Liver (tissue), 9 donors: ENCODE data around the gene MAP3K13. TPM values are rescaled to one million over a fixed set of nuclear protein-coding genes. Genes with fewer than 3 reads are reported as not detected.

Experiments used
- DNase-seq: peaks from one replicate; pipeline ENCODE4 v3.0.0-alpha.2; 2017; ENCODE audit warnings: low spot score
- H3K27ac ChIP-seq, 2 donors: one replicate each; pipeline ENCODE4 v1.7.0; 2013; ENCODE audit warnings: inconsistent platforms in 2 of 2, low read length in 2 of 2, control low read depth in 1 of 2, low read depth in 1 of 2, mild to moderate bottlenecking in 1 of 2
- H3K27me3 ChIP-seq, 4 donors: one replicate each; pipeline versions ENCODE4 v1.6.1 to v1.7.0; 2013; ENCODE audit warnings: low read length in 3 of 4, inconsistent platforms in 1 of 4, mild to moderate bottlenecking in 1 of 4, moderate library complexity in 1 of 4; ENCODE audit not compliant: control insufficient read depth in 4 of 4, insufficient read depth in 4 of 4
- H3K36me3 ChIP-seq, 4 donors: one replicate each; pipeline versions ENCODE4 v1.6.1 to v1.7.0; 2013; ENCODE audit warnings: low read length in 3 of 4, mild to moderate bottlenecking in 3 of 4, low read depth in 1 of 4, moderate library complexity in 1 of 4; ENCODE audit not compliant: control insufficient read depth in 4 of 4, insufficient read depth in 3 of 4
- H3K4me1 ChIP-seq, 4 donors: one replicate each; pipeline versions ENCODE4 v1.6.1 to v1.7.0; 2013; ENCODE audit warnings: low read length in 3 of 4, mild to moderate bottlenecking in 3 of 4, moderate library complexity in 1 of 4; ENCODE audit not compliant: control insufficient read depth in 4 of 4, insufficient read depth in 4 of 4
- H3K4me3 ChIP-seq, 3 donors: one replicate each; pipeline versions ENCODE4 v1.6.1 to v1.7.0; 2013; ENCODE audit warnings: low read length in 3 of 3, control low read depth in 1 of 3, low read depth in 1 of 3, mild to moderate bottlenecking in 1 of 3
- H3K9ac ChIP-seq, 2 donors: one replicate each; pipeline ENCODE4 v1.7.0; 2013; ENCODE audit warnings: low read length in 2 of 2, mild to moderate bottlenecking in 2 of 2, moderate library complexity in 2 of 2, control low read depth in 1 of 2, low read depth in 1 of 2
- H3K9me3 ChIP-seq, 4 donors: one replicate each; pipeline versions ENCODE4 v1.6.1 to v1.7.0; 2013; ENCODE audit warnings: low read length in 3 of 4; ENCODE audit not compliant: control insufficient read depth in 4 of 4
- ATF3 ChIP-seq: IDR thresholded peaks from 2 replicates; pipeline ENCODE4 v1.6.1; 2016; ENCODE audit warnings: antibody characterized with exemption
- CTCF ChIP-seq: fragments of 150-350 bp; IDR thresholded peaks from 2 replicates; pipeline ENCODE4 v1.5.1; 2017; ENCODE audit warnings: improper control_type of control experiment, low read depth, low read length; ENCODE audit not compliant: missing input control
- EGR1 ChIP-seq, 2 donors: IDR thresholded peaks; 2 replicates each; pipeline ENCODE4 v1.6.1; 2016 to 2018; ENCODE audit warnings: antibody characterized with exemption in 2 of 2, low read depth in 2 of 2
- FOXA1 ChIP-seq: IDR thresholded peaks from 2 replicates; pipeline ENCODE4 v1.6.1; 2016; ENCODE audit warnings: antibody characterized with exemption
- FOXA2 ChIP-seq: IDR thresholded peaks from 2 replicates; pipeline ENCODE4 v1.6.1; 2016; ENCODE audit warnings: antibody characterized with exemption
- GABPA ChIP-seq, 2 donors: IDR thresholded peaks in 1 of 2; conservative IDR thresholded peaks in 1 of 2; 2 replicates each; pipeline ENCODE4 v1.6.1; 2016; ENCODE audit warnings: antibody characterized with exemption in 2 of 2, mild to moderate bottlenecking in 1 of 2, moderate library complexity in 1 of 2
- HNF4A ChIP-seq, 2 donors: conservative IDR thresholded peaks; 2 replicates each; pipeline ENCODE4 v1.6.1; 2016; ENCODE audit warnings: antibody characterized with exemption in 2 of 2, mild to moderate bottlenecking in 2 of 2
- HNF4G ChIP-seq: IDR thresholded peaks from 2 replicates; pipeline ENCODE4 v1.6.1; 2016; ENCODE audit warnings: antibody characterized with exemption
- JUND ChIP-seq, 2 donors: IDR thresholded peaks; 2 replicates each; pipeline ENCODE4 v1.6.1; 2016; ENCODE audit warnings: antibody characterized with exemption in 2 of 2
- MAX ChIP-seq: IDR thresholded peaks from 2 replicates; pipeline ENCODE4 v1.6.1; 2016; ENCODE audit warnings: antibody characterized with exemption
- NR2F2 ChIP-seq: IDR thresholded peaks from 2 replicates; pipeline ENCODE4 v1.6.1; 2016; ENCODE audit warnings: antibody characterized with exemption
- RAD21 ChIP-seq, 2 donors: IDR thresholded peaks; 2 replicates each; pipeline ENCODE4 v1.6.1; 2016; ENCODE audit warnings: antibody characterized with exemption in 2 of 2, mild to moderate bottlenecking in 2 of 2
- REST ChIP-seq: IDR thresholded peaks from 2 replicates; pipeline ENCODE4 v1.6.1; 2016; ENCODE audit warnings: antibody characterized with exemption, mild to moderate bottlenecking
- RXRA ChIP-seq, 2 donors: IDR thresholded peaks; 2 replicates each; pipeline ENCODE4 v1.6.1; 2017 to 2018; ENCODE audit warnings: antibody characterized with exemption in 2 of 2, mild to moderate bottlenecking in 1 of 2
- SP1 ChIP-seq: IDR thresholded peaks from 2 replicates; pipeline ENCODE4 v1.6.1; 2018; ENCODE audit warnings: antibody characterized with exemption, mild to moderate bottlenecking
- TAF1 ChIP-seq: conservative IDR thresholded peaks from 2 replicates; pipeline ENCODE4 v1.6.1; 2016; ENCODE audit warnings: antibody characterized with exemption, mild to moderate bottlenecking
- YY1 ChIP-seq: IDR thresholded peaks from 2 replicates; pipeline ENCODE4 v1.6.1; 2016; ENCODE audit warnings: antibody characterized with exemption, mild to moderate bottlenecking
- ZBTB33 ChIP-seq: IDR thresholded peaks from 2 replicates; pipeline ENCODE4 v1.6.1; 2016; ENCODE audit warnings: antibody characterized with exemption
- WGBS: extraction: QIAGEN DNeasy Blood & Tissue Kit; methylation state at CpG from one replicate; pipeline ENCODE4 v1.1.7; 2013; 5-methylcytosine and 5-hydroxymethylcytosine counted together
- polyA plus RNA-seq, 2 donors: library from polyadenylated mRNA; stranded (reverse) in 1 of 2; unstranded in 1 of 2; fragments of 200-250 nt in 1 of 2; fragments of >200 nt in 1 of 2; fragmentation: Nextera tagmentation in 1 of 2; extraction: Ambion mirVana in 1 of 2; gene quantifications; one replicate each; pipeline versions ENCODE4 v1.2.1 to v1.2.3, GENCODE V29; 2013 to 2015
- total RNA-seq, 2 donors: library from RNA; depleted of rRNA; stranded (reverse); fragments of >200 nt; gene quantifications; one replicate each; pipeline ENCODE4 v1.2.3, GENCODE V29; 2014
- donor health status: healthy.
- donor health status: healthy.
- donor health status: healthy.
- donor health status: healthy.
- donor health status: healthy.

MAP3K13 gene
- total and polyA plus RNA-seq, 4 donors, result 11.3 to 38.1 (median 26.5) TPM

- no peaks in the 10 kb centered on the region for H3K9me3 ChIP-seq
- H3K36me3 ChIP-seq, result peaks cover 7 to 68% (median 57%) of the 10 kb centered on the region in 4 donors
- no peaks in the 10 kb centered on the region for H3K27me3 ChIP-seq
- no peak for TF ChIP-seq GABPA (IDR thresholded peaks at IDR 0.05 in 1 of 2, conservative IDR thresholded peaks at IDR 0.05 in 1 of 2)
- TF ChIP-seq ZBTB33, result no peak
- no peak for TF ChIP-seq NR2F2
- no peak for TF ChIP-seq FOXA1
- no peak for TF ChIP-seq JUND (IDR thresholded peaks at IDR 0.05)
- no peak for TF ChIP-seq RXRA (IDR thresholded peaks at IDR 0.05)
- TF ChIP-seq YY1, result no peak
- no peak for TF ChIP-seq CTCF
- TF ChIP-seq HNF4G, result no peak
- TF ChIP-seq ATF3, result no peak
- no peak for TF ChIP-seq MAX
- TF ChIP-seq TAF1, result no peak
- TF ChIP-seq FOXA2, result no peak
- no peak for TF ChIP-seq SP1
- no peak for TF ChIP-seq RAD21 (IDR thresholded peaks at IDR 0.05)
- no peak for TF ChIP-seq REST
- TF ChIP-seq EGR1 (IDR thresholded peaks at IDR 0.05; ENCODE audit: low read depth in 2 of 2), result no peak
- no peak for TF ChIP-seq HNF4A (conservative IDR thresholded peaks at IDR 0.05)
- H3K4me1 ChIP-seq, result no peaks in the 10 kb centered on the region
- no peak for DNase-seq
- 93% methylated on average over 2 of the region's 2 CpGs for WGBS
- H3K27ac ChIP-seq, result no peak overlapping the region
- no peak overlapping the region for H3K9ac ChIP-seq
- H3K4me3 ChIP-seq, result no peak overlapping the region
Measured at GRCh38 chr3:185479373-185479945, 116.5 kb downstream of the MAP3K13 start.
